ENCODE measurements around the gene FCRL5.

GRCh38 chr1:157542676-157543075 lies 9.6 kb downstream of the FCRL5 start:
- no peak for TF ChIP-seq CTCF (IDR thresholded peaks at IDR 0.05)
- no peak for TF ChIP-seq ZFX (IDR thresholded peaks at IDR 0.05; ENCODE audit: borderline replicate concordance)
